ENCODE results near the gene HES4. TPM values are rescaled to one million over a fixed set of nuclear protein-coding genes. Genes with fewer than 3 reads are reported as not detected.

HES4 gene
- total and polyA plus RNA-seq, 7 donors: 1.2 to 65.1 (median 25.0) TPM

GRCh38 chr1:1023700-1024099, 23.8 kb upstream of the HES4 start:
- WGBS, 2 donors: 72 to 77% methylated on average over 13 of the region's 13 CpGs
- intact Hi-C loops (cut with DNase I): loop anchor here (5.0 kb wide), 2 partner anchors 39 to 94 kb away; partner anchors contain the start of gene C1orf159
- Histone ChIP-seq H3K4me3 (no peak overlapping the region), H3K36me3 (no peaks in the 10 kb centered on the region), H3K27me3 (peaks cover 0 to 4% (median 0%) of the 10 kb centered on the region in 3 donors), H3K27ac (no peak overlapping the region), H3K4me1 (peaks cover 0 to 23% (median 23%) of the 10 kb centered on the region in 4 donors), H3K9me3 (no peaks in the 10 kb centered on the region)
- TF ChIP-seq POLR2A (IDR thresholded peaks at IDR 0.05) (no peak), EP300 (IDR thresholded peaks at IDR 0.05) (no peak), CTCF (IDR thresholded peaks at IDR 0.05) (no peak), POLR2AphosphoS5 (IDR thresholded peaks at IDR 0.05) (no peak)
- no peak for DNase-seq

GRCh38 chr1:1022302-1023009, 22.6 kb upstream of the HES4 start:
- H3K4me1 ChIP-seq: peaks cover 0 to 23% (median 23%) of the 10 kb centered on the region in 4 donors
- no peak for DNase-seq
- H3K27me3 ChIP-seq: peaks cover 0 to 4% (median 0%) of the 10 kb centered on the region in 3 donors
- TF ChIP-seq EP300 (IDR thresholded peaks at IDR 0.05): no peak
- no peak for TF ChIP-seq POLR2AphosphoS5 (IDR thresholded peaks at IDR 0.05)
- no peak for TF ChIP-seq CTCF (IDR thresholded peaks at IDR 0.05)
- H3K4me3 ChIP-seq: no peak overlapping the region
- no peak overlapping the region for H3K27ac ChIP-seq
- no peaks in the 10 kb centered on the region for H3K9me3 ChIP-seq
- 83 to 90% methylated on average over 27 of the region's 27 CpGs for WGBS, 2 donors
- intact Hi-C loops (cut with DNase I): loop anchor here (5.0 kb wide), 2 partner anchors 40 to 95 kb away; partner anchors contain the start of gene C1orf159
- H3K36me3 ChIP-seq: no peaks in the 10 kb centered on the region

GRCh38 chr1:1021920-1022259, 22.0 kb upstream of the HES4 start:
- intact Hi-C loops (cut with DNase I): loop anchor here (2.0 to 5.0 kb wide), 3 partner anchors 19 to 95 kb away; partner anchors contain the start of gene C1orf159

GRCh38 chr1:1021010-1021919, 21.4 kb upstream of the HES4 start:
- peak; percentile 83 for DNase-seq
- peak overlapping the region in 1 of 4 donors; percentile 90 for H3K27ac ChIP-seq
- peaks cover 0 to 23% (median 23%) of the 10 kb centered on the region in 4 donors for H3K4me1 ChIP-seq
- no peaks in the 10 kb centered on the region for H3K36me3 ChIP-seq
- 10 to 32% methylated on average over 33 of the region's 33 CpGs for WGBS, 2 donors
- H3K9me3 ChIP-seq: no peaks in the 10 kb centered on the region
- H3K27me3 ChIP-seq: peaks cover 0 to 4% (median 0%) of the 10 kb centered on the region in 3 donors
- H3K4me3 ChIP-seq: peak overlapping the region; percentile 43 to 91 (median 85)
- TF ChIP-seq POLR2AphosphoS5 (IDR thresholded peaks at IDR 0.05): peak in 2 of 4 donors; percentile 12 to 17
- no peak for TF ChIP-seq EP300 (IDR thresholded peaks at IDR 0.05)
- intact Hi-C loops (cut with DNase I): loop anchor here (2.0 to 5.0 kb wide), 3 partner anchors 20 to 96 kb away; partner anchors contain the start of gene C1orf159

More at GRCh38 chr1:1021920-1022259, 22.0 kb upstream of the HES4 start:
- 87 to 92% methylated on average over 10 of the region's 10 CpGs for WGBS, 2 donors
- DNase-seq: no peak
- H3K9me3 ChIP-seq: no peaks in the 10 kb centered on the region
- no peak overlapping the region for H3K4me3 ChIP-seq
- peaks cover 0 to 23% (median 23%) of the 10 kb centered on the region in 4 donors for H3K4me1 ChIP-seq
- no peak overlapping the region for H3K27ac ChIP-seq
- peaks cover 0 to 4% (median 0%) of the 10 kb centered on the region in 3 donors for H3K27me3 ChIP-seq
- TF ChIP-seq CTCF (IDR thresholded peaks at IDR 0.05) (no peak), EP300 (IDR thresholded peaks at IDR 0.05) (no peak), POLR2A (IDR thresholded peaks at IDR 0.05) (no peak), POLR2AphosphoS5 (IDR thresholded peaks at IDR 0.05) (no peak)
- no peaks in the 10 kb centered on the region for H3K36me3 ChIP-seq
